Measurements from ENCODE around the gene AQP10.

AQP10 gene

GRCh38 chr1:154326546-154327465 lies 5.9 kb downstream of the AQP10 start:
- ATAC-seq (replicated peaks; ENCODE audit: extremely low read depth, poor library complexity, severe bottlenecking) (no peak), DNase-seq (ENCODE audit: low spot score in 2 of 2) (no peak)
- Mint-ChIP-seq H3K27ac (ENCODE audit: low read depth) (peak overlapping the region; percentile 95), H3K4me1 (peaks cover 63% of the 10 kb centered on the region), H3K36me3 (ENCODE audit: insufficient read depth) (peaks cover 21% of the 10 kb centered on the region), H3K27me3 (peaks cover 8% of the 10 kb centered on the region), H3K9me3 (no peaks in the 10 kb centered on the region), H3K4me3 (peak overlapping the region; percentile 92)

- Mint-ChIP-seq H3K9me3 (no peaks in the 10 kb centered on the region), H3K4me1 (peaks cover 69% of the 10 kb centered on the region), H3K4me3 (peak overlapping the region; percentile 92), H3K27me3 (no peaks in the 10 kb centered on the region), H3K27ac (ENCODE audit: low read depth) (peak overlapping the region; percentile 95), H3K36me3 (ENCODE audit: insufficient read depth) (peaks cover 29% of the 10 kb centered on the region)
- DNase-seq (ENCODE audit: low spot score in 2 of 2) = no peak
- ATAC-seq (replicated peaks; ENCODE audit: extremely low read depth, poor library complexity, severe bottlenecking) = no peak
These were observed 6.8 kb downstream of the AQP10 start for GRCh38 chr1:154327466-154328317.

GRCh38 chr1:154328318-154329151 lies 7.6 kb downstream of the AQP10 start:
- H3K4me3 Mint-ChIP-seq = peak overlapping the region; percentile 92
- no peaks in the 10 kb centered on the region for H3K27me3 Mint-ChIP-seq
- peak overlapping the region; percentile 81 for H3K27ac Mint-ChIP-seq (ENCODE audit: low read depth)
- no peaks in the 10 kb centered on the region for H3K9me3 Mint-ChIP-seq
- peak; percentile 75 for ATAC-seq (replicated peaks; ENCODE audit: extremely low read depth, poor library complexity, severe bottlenecking)
- H3K4me1 Mint-ChIP-seq = peaks cover 69% of the 10 kb centered on the region
- H3K36me3 Mint-ChIP-seq (ENCODE audit: insufficient read depth) = peaks cover 37% of the 10 kb centered on the region
- peak; percentile 74 to 79 for DNase-seq (ENCODE audit: low spot score in 2 of 2)

- Mint-ChIP-seq H3K4me3 (peak overlapping the region; percentile 92), H3K9me3 (no peaks in the 10 kb centered on the region), H3K4me1 (peaks cover 68% of the 10 kb centered on the region), H3K27ac (ENCODE audit: low read depth) (peak overlapping the region; percentile 53), H3K27me3 (no peaks in the 10 kb centered on the region), H3K36me3 (ENCODE audit: insufficient read depth) (peaks cover 43% of the 10 kb centered on the region)
- no peak for DNase-seq (ENCODE audit: low spot score in 2 of 2)
- no peak for ATAC-seq (replicated peaks; ENCODE audit: extremely low read depth, poor library complexity, severe bottlenecking)
These were observed 8.2 kb downstream of the AQP10 start for GRCh38 chr1:154329152-154329521.

- H3K27me3 Mint-ChIP-seq = no peaks in the 10 kb centered on the region
- peaks cover 68% of the 10 kb centered on the region for H3K4me1 Mint-ChIP-seq
- peak overlapping the region; percentile 92 for H3K4me3 Mint-ChIP-seq
- H3K27ac Mint-ChIP-seq (ENCODE audit: low read depth) = peak overlapping the region; percentile 53
- ATAC-seq (replicated peaks; ENCODE audit: extremely low read depth, poor library complexity, severe bottlenecking) = no peak
- no peak for DNase-seq (ENCODE audit: low spot score in 2 of 2)
- peaks cover 43% of the 10 kb centered on the region for H3K36me3 Mint-ChIP-seq (ENCODE audit: insufficient read depth)
- H3K9me3 Mint-ChIP-seq = no peaks in the 10 kb centered on the region
These were observed 8.7 kb downstream of the AQP10 start for GRCh38 chr1:154329551-154330131.

GRCh38 chr1:154330669-154331068 lies 9.8 kb downstream of the AQP10 start:
- H3K4me3 Mint-ChIP-seq = peak overlapping the region; percentile 92
- H3K9me3 Mint-ChIP-seq = no peaks in the 10 kb centered on the region
- DNase-seq (ENCODE audit: low spot score in 2 of 2) (no peak), ATAC-seq (replicated peaks; ENCODE audit: extremely low read depth, poor library complexity, severe bottlenecking) (no peak)
- peaks cover 49% of the 10 kb centered on the region for H3K36me3 Mint-ChIP-seq (ENCODE audit: insufficient read depth)
- H3K27me3 Mint-ChIP-seq = no peaks in the 10 kb centered on the region
- peaks cover 74% of the 10 kb centered on the region for H3K4me1 Mint-ChIP-seq
- H3K27ac Mint-ChIP-seq (ENCODE audit: low read depth) = no peak overlapping the region

GRCh38 chr1:154334079-154335024 lies 13.5 kb downstream of the AQP10 start:
- Mint-ChIP-seq H3K36me3 (ENCODE audit: insufficient read depth) (peaks cover 53% of the 10 kb centered on the region), H3K4me1 (peaks cover 64% of the 10 kb centered on the region), H3K27me3 (no peaks in the 10 kb centered on the region), H3K9me3 (no peaks in the 10 kb centered on the region), H3K4me3 (peak overlapping the region; percentile 19), H3K27ac (ENCODE audit: low read depth) (peak overlapping the region; percentile 84)
- no peak for DNase-seq (ENCODE audit: low spot score in 2 of 2)
- no peak for ATAC-seq (replicated peaks; ENCODE audit: extremely low read depth, poor library complexity, severe bottlenecking)

- peak overlapping the region; percentile 84 for H3K27ac Mint-ChIP-seq (ENCODE audit: low read depth)
- peaks cover 54% of the 10 kb centered on the region for H3K36me3 Mint-ChIP-seq (ENCODE audit: insufficient read depth)
- H3K9me3 Mint-ChIP-seq = no peaks in the 10 kb centered on the region
- H3K27me3 Mint-ChIP-seq = no peaks in the 10 kb centered on the region
- peak overlapping the region; percentile 19 for H3K4me3 Mint-ChIP-seq
- H3K4me1 Mint-ChIP-seq = peaks cover 64% of the 10 kb centered on the region
- ATAC-seq (replicated peaks; ENCODE audit: extremely low read depth, poor library complexity, severe bottlenecking) = peak; percentile 96
- DNase-seq (ENCODE audit: low spot score in 2 of 2) = peak; percentile 82 to 85
These were observed 14.3 kb downstream of the AQP10 start for GRCh38 chr1:154335025-154335714.

- Mint-ChIP-seq H3K9me3 (no peaks in the 10 kb centered on the region), H3K4me3 (peak overlapping the region; percentile 78), H3K36me3 (ENCODE audit: insufficient read depth) (peaks cover 55% of the 10 kb centered on the region), H3K27ac (ENCODE audit: low read depth) (peak overlapping the region; percentile 94), H3K4me1 (peaks cover 66% of the 10 kb centered on the region), H3K27me3 (no peaks in the 10 kb centered on the region)
- peak; percentile 47 for ATAC-seq (replicated peaks; ENCODE audit: extremely low read depth, poor library complexity, severe bottlenecking)
- no peak for DNase-seq (ENCODE audit: low spot score in 2 of 2)
These were observed 16.5 kb downstream of the AQP10 start for GRCh38 chr1:154337253-154337894.

- Mint-ChIP-seq H3K36me3 (ENCODE audit: insufficient read depth) (peaks cover 55% of the 10 kb centered on the region), H3K9me3 (no peaks in the 10 kb centered on the region), H3K27ac (ENCODE audit: low read depth) (peak overlapping the region; percentile 5), H3K4me3 (peak overlapping the region; percentile 85), H3K4me1 (peaks cover 80% of the 10 kb centered on the region), H3K27me3 (no peaks in the 10 kb centered on the region)
- no peak for ATAC-seq (replicated peaks; ENCODE audit: extremely low read depth, poor library complexity, severe bottlenecking)
- DNase-seq (ENCODE audit: low spot score in 2 of 2) = no peak
These were observed 18.0 kb downstream of the AQP10 start for GRCh38 chr1:154338875-154339274.

All from central memory CD8-positive, alpha-beta T cell (primary cell).